HCT116 (cell line): ENCODE measurements around the gene HDLBP. TPM values are rescaled to one million over a fixed set of nuclear protein-coding genes. Genes with fewer than 3 reads are reported as not detected.

Experiments used
- ATAC-seq: fragments of 200-7000 bp; cut with Tn5 transposase; 2 replicates; pipeline ENCODE4 v1.9.1; 2020; ENCODE audit warnings: mild to moderate bottlenecking, moderate library complexity
- BruUV-seq: library from RNA; stranded (reverse); fragments of 400-500 nt; replicated peaks from 2 replicates; lab custom pipeline; 2021; lab: Mats Ljungman, UMichigan
- CTCF ChIA-PET: fragments of 300-600 bp; sonication (Branson Sonifier 250); formaldehyde crosslinking; loops from one replicate; lab custom pipeline; 2021; ENCODE audit warnings: antibody characterized with exemption; lab: Charles Lee
- POLR2A ChIA-PET: fragments of 300-600, 350-600 bp; sonication (Branson Sonifier 250); formaldehyde crosslinking; loops from one replicate; lab custom pipeline; 2021; ENCODE audit warnings: antibody characterized with exemption; lab: Charles Lee
- RAD21 ChIA-PET, 2 experiments: fragments of 300-600 bp; sonication (Branson Sonifier 250); formaldehyde crosslinking; loops; one replicate each; lab custom pipeline; 2023; ENCODE audit warnings: low total read pairs in 2 of 2; ENCODE audit not compliant: uncharacterized antibody in 2 of 2, unreplicated experiment in 2 of 2, low non-redundant PET in 1 of 2; lab: Charles Lee
- DNase-seq: peaks from one replicate; pipeline ENCODE4 v3.0.0-alpha.2; 2010; ENCODE audit warnings: low read depth, low spot score
- H2AFZ ChIP-seq: fragments of 200-600 bp; shearing (Covaris generic), sonication (generic); 2 replicates; pipeline ENCODE4 v1.6.1; 2017; ENCODE audit warnings: low read depth, mixed run types, mixed read lengths, antibody characterized with exemption, low read length; ENCODE audit not compliant: poor library complexity, severe bottlenecking
- H3K27ac ChIP-seq: 2 replicates; pipeline ENCODE4 v1.5.1; 2012; ENCODE audit warnings: low read depth, low read length
- H3K27me3 ChIP-seq: fragments of 200-600 bp; sonication (generic); 2 replicates; pipeline ENCODE4 v1.6.1; 2016; ENCODE audit warnings: mixed run types, low read length, mixed read lengths; ENCODE audit not compliant: insufficient read depth
- H3K36me3 ChIP-seq, 2 experiments: fragments of 200-500 bp in 1 of 2; fragments of 200-600 bp in 1 of 2; sonication (Bioruptor generic) in 1 of 2; sonication (generic) in 1 of 2; 2 replicates each; pipeline versions ENCODE4 v1.5.1 to v1.6.1; 2014 to 2016; ENCODE audit warnings: low read length in 2 of 2, inconsistent platforms in 1 of 2, mixed read lengths in 1 of 2, mixed run types in 1 of 2; ENCODE audit not compliant: insufficient read depth in 2 of 2, control insufficient read depth in 1 of 2
- H3K4me1 ChIP-seq, 2 experiments: fragments of 200-600 bp in 1 of 2; sonication (generic) in 1 of 2; 2 replicates each; pipeline versions ENCODE4 v1.5.1 to v1.6.1; 2012 to 2017; ENCODE audit warnings: low read length in 2 of 2, inconsistent platforms in 1 of 2, mild to moderate bottlenecking in 1 of 2, mixed read lengths in 1 of 2, mixed run types in 1 of 2, moderate library complexity in 1 of 2; ENCODE audit not compliant: insufficient read depth in 2 of 2, control insufficient read depth in 1 of 2
- H3K4me2 ChIP-seq: fragments of 200-600 bp; sonication (generic); 2 replicates; pipeline ENCODE4 v1.6.1; 2017; ENCODE audit warnings: mixed run types, low read length, mixed read lengths
- H3K4me3 ChIP-seq, 2 experiments: fragments of 200-600 bp in 1 of 2; sonication (generic) in 1 of 2; replicated peaks in 1 of 2; 2 replicates each; pipeline ENCODE4 v1.5.1; 2011 to 2016; ENCODE audit warnings: low read length in 2 of 2, control low read depth in 1 of 2, low read depth in 1 of 2, mild to moderate bottlenecking in 1 of 2, mixed read lengths in 1 of 2, mixed run types in 1 of 2
- H3K79me2 ChIP-seq: fragments of 200-600 bp; sonication (generic); 2 replicates; pipeline ENCODE4 v1.6.1; 2017; ENCODE audit warnings: mild to moderate bottlenecking, mixed run types, low read length, moderate library complexity, mixed read lengths; ENCODE audit not compliant: insufficient read depth
- H3K9ac ChIP-seq: fragments of 200-600 bp; sonication (generic); 2 replicates; pipeline ENCODE4 v1.6.1; 2016; ENCODE audit warnings: low read length, mixed read lengths
- H3K9me2 ChIP-seq: fragments of 200-600 bp; sonication (generic), shearing (Covaris generic); 2 replicates; pipeline ENCODE4 v1.6.1; 2017; ENCODE audit warnings: mixed run types, mild to moderate bottlenecking, moderate library complexity; ENCODE audit not compliant: insufficient read depth
- H3K9me3 ChIP-seq, 2 experiments: fragments of 200-500 bp in 1 of 2; fragments of 200-600 bp in 1 of 2; sonication (Bioruptor generic) in 1 of 2; sonication (generic) in 1 of 2; 2 replicates each; pipeline ENCODE4 v1.6.1; 2014 to 2017; ENCODE audit warnings: low read length in 2 of 2, mixed read lengths in 2 of 2, inconsistent platforms in 1 of 2, low read depth in 1 of 2, mild to moderate bottlenecking in 1 of 2, mixed run types in 1 of 2, moderate library complexity in 1 of 2; ENCODE audit not compliant: control insufficient read depth in 1 of 2, insufficient read depth in 1 of 2
- H4K20me1 ChIP-seq: fragments of 200-600 bp; sonication (generic), shearing (Covaris generic); 2 replicates; pipeline ENCODE4 v1.6.1; 2017; ENCODE audit warnings: mixed run types, mild to moderate bottlenecking, moderate library complexity; ENCODE audit not compliant: insufficient read depth
- CEBPB ChIP-seq: IDR thresholded peaks from 2 replicates; pipeline ENCODE4 v1.6.1; 2012; ENCODE audit warnings: low read depth
- ELF1 ChIP-seq: IDR thresholded peaks from 2 replicates; pipeline ENCODE4 v1.6.1; 2012; ENCODE audit warnings: low read depth, borderline replicate concordance
- EZH2phosphoT487 ChIP-seq: fragments of 200-600 bp; IDR thresholded peaks from 2 replicates; pipeline ENCODE4 v1.6.1; 2018; ENCODE audit warnings: antibody characterized with exemption, borderline replicate concordance
- JUND ChIP-seq: IDR thresholded peaks from 2 replicates; pipeline ENCODE4 v1.6.1; 2012
- POLR2A ChIP-seq: IDR thresholded peaks from 2 replicates; pipeline ENCODE4 v1.7.0; 2011; ENCODE audit warnings: borderline replicate concordance; ENCODE audit not compliant: insufficient read depth, insufficient read length; ENCODE audit errors: extremely low read depth
- RAD21 ChIP-seq: IDR thresholded peaks from 2 replicates; pipeline ENCODE4 v1.6.1; 2012; ENCODE audit warnings: low read depth, mild to moderate bottlenecking
- SIN3A ChIP-seq: IDR thresholded peaks from 2 replicates; pipeline ENCODE4 v1.6.1; 2012; ENCODE audit warnings: low read depth
- SRF ChIP-seq: IDR thresholded peaks from 2 replicates; pipeline ENCODE4 v1.6.1; 2012; ENCODE audit warnings: low read depth
- TCF7L2 ChIP-seq: IDR thresholded peaks from 2 replicates; pipeline ENCODE4 v1.7.0; 2011; ENCODE audit warnings: borderline replicate concordance, inconsistent platforms; ENCODE audit not compliant: insufficient read depth, insufficient read length; ENCODE audit errors: extremely low read depth
- ZFX ChIP-seq: fragments of 450-650 bp; IDR thresholded peaks from 2 replicates; pipeline ENCODE4 v1.6.1; 2017
- ZNF274 ChIP-seq: fragments of 200-500 bp; sonication (Bioruptor generic); IDR thresholded peaks from 2 replicates; pipeline ENCODE4 v1.6.1; 2014; ENCODE audit warnings: mild to moderate bottlenecking, low read depth, low read length, inconsistent platforms
- intact Hi-C: fragments of 100-400 bp; cut with micrococcal nuclease; formaldehyde crosslinking; loops from 2 replicates; pipeline ENCODE4 v1.10.0; 2022
- total RNA-seq: library from RNA; stranded (reverse); gene quantifications from one replicate; pipeline ENCODE4 v1.2.1, GENCODE V29; 2021; ENCODE audit not compliant: unreplicated experiment
- TF ChIP-seq, protein P1 (sequence below): IDR thresholded peaks from 2 replicates; pipeline ENCODE4 v1.6.1; 2011; ENCODE audit warnings: mild to moderate bottlenecking, low read length, moderate library complexity; ENCODE audit not compliant: insufficient replicate concordance; ENCODE audit errors: extremely low read depth
- TF ChIP-seq, protein P2 (sequence below), 3 experiments: fragments of 200-600 bp in 1 of 3; sonication (generic) in 1 of 3; IDR thresholded peaks in 2 of 3; conservative IDR thresholded peaks in 1 of 3; 2 replicates each; pipeline ENCODE4 v1.5.1; 2012 to 2017; ENCODE audit warnings: low read depth in 2 of 3, low read length in 2 of 3, antibody characterized with exemption in 1 of 3, borderline replicate concordance in 1 of 3, control low read depth in 1 of 3, mild to moderate bottlenecking in 1 of 3, mixed read lengths in 1 of 3, mixed run types in 1 of 3, moderate library complexity in 1 of 3; ENCODE audit not compliant: insufficient read depth in 1 of 3

HDLBP gene
- total RNA-seq, 1 experiment from 2014 or later = 462 TPM

- Histone ChIP-seq H2AFZ (no peak overlapping the region), H3K4me3 (no peak overlapping the region), H3K36me3 (no peaks in the 10 kb centered on the region), H3K79me2 (peaks cover 98% of the 10 kb centered on the region), H4K20me1 (peaks cover 40% of the 10 kb centered on the region; the same call in 1 of the 2 replicates)
- POLR2A ChIA-PET = no interaction called here
- intact Hi-C loops = no loop called here
- TF ChIP-seq, protein P1, sequence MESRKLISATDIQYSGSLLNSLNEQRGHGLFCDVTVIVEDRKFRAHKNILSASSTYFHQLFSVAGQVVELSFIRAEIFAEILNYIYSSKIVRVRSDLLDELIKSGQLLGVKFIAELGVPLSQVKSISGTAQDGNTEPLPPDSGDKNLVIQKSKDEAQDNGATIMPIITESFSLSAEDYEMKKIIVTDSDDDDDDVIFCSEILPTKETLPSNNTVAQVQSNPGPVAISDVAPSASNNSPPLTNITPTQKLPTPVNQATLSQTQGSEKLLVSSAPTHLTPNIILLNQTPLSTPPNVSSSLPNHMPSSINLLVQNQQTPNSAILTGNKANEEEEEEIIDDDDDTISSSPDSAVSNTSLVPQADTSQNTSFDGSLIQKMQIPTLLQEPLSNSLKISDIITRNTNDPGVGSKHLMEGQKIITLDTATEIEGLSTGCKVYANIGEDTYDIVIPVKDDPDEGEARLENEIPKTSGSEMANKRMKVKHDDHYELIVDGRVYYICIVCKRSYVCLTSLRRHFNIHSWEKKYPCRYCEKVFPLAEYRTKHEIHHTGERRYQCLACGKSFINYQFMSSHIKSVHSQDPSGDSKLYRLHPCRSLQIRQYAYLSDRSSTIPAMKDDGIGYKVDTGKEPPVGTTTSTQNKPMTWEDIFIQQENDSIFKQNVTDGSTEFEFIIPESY = no peak
- TF ChIP-seq SRF (no peak), EZH2phosphoT487 (no peak), ELF1 (no peak), ZNF274 (no peak), SIN3A (no peak), JUND (no peak), CEBPB (no peak), RAD21 (no peak), ZFX (no peak), TCF7L2 (no peak), POLR2A (no peak)
- TF ChIP-seq, protein P2, sequence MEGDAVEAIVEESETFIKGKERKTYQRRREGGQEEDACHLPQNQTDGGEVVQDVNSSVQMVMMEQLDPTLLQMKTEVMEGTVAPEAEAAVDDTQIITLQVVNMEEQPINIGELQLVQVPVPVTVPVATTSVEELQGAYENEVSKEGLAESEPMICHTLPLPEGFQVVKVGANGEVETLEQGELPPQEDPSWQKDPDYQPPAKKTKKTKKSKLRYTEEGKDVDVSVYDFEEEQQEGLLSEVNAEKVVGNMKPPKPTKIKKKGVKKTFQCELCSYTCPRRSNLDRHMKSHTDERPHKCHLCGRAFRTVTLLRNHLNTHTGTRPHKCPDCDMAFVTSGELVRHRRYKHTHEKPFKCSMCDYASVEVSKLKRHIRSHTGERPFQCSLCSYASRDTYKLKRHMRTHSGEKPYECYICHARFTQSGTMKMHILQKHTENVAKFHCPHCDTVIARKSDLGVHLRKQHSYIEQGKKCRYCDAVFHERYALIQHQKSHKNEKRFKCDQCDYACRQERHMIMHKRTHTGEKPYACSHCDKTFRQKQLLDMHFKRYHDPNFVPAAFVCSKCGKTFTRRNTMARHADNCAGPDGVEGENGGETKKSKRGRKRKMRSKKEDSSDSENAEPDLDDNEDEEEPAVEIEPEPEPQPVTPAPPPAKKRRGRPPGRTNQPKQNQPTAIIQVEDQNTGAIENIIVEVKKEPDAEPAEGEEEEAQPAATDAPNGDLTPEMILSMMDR (IDR thresholded peaks at IDR 0.05 in 2 of 3, conservative IDR thresholded peaks at IDR 0.05 in 1 of 3; ENCODE audit: borderline replicate concordance in 1 of 3, insufficient read depth in 1 of 3, low read depth in 2 of 3, low read length in 2 of 3) = no peak
- TF ChIP-seq, all 23 proteins: peak for 0
- H3K27me3 ChIP-seq = no peaks in the 10 kb centered on the region
- H3K9ac ChIP-seq = no peak overlapping the region
- no peaks in the 10 kb centered on the region for H3K9me2 ChIP-seq
- ChIA-PET CTCF (no interaction called here), RAD21 (no interaction called here)
- H3K27ac ChIP-seq = no peak overlapping the region
- BruUV-seq = no TSS peak
- DNase-seq (no peak), ATAC-seq (no peak)
- no peaks in the 10 kb centered on the region for H3K4me1 ChIP-seq
- no peak overlapping the region for H3K4me2 ChIP-seq
- no peaks in the 10 kb centered on the region for H3K9me3 ChIP-seq
Observed at GRCh38 chr2:241298673-241299072, 16.8 kb downstream of the HDLBP start.
